ENCODE results near the gene RIT1.

Gene RIT1

DNA sequence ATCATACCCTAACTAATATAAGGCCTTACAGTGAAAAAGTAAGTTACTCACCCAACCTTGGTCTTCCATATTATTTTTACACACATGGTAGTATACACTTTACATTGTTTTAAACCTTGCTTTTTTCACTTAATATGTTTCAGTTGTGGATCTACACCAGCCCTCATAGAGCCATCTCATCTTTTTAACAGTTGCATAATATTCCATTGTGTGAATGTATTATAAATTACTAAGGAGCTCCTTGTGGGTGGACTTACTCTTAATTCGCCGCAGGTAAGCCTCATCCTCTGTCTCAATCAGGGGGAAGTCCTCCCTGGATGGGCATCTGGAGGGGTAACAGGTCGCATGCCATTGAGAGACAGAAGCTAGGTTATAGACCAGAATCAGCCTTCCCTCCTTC lies 43.5 kb upstream of the RIT1 start:
- Histone ChIP-seq H3K4me1 (ENCODE audit: control insufficient read depth, low read length) (peaks cover 9% of the 10 kb centered on the region), H3K9me2 (replicated peaks; ENCODE audit: control insufficient read depth, low read length) (no peaks in the 10 kb centered on the region), H3K27ac (ENCODE audit: low read depth, low read length) (no peak overlapping the region), H3F3A (ENCODE audit: control insufficient read depth, insufficient read depth) (0 out of 2 replicates have a peak, but pooled peaks cover 2% of the 10 kb centered on the region), H3K27me3 (ENCODE audit: control insufficient read depth, low read length) (no peaks in the 10 kb centered on the region), H4K20me1 (ENCODE audit: control insufficient read depth, insufficient read depth, low read depth, low read length) (no peaks in the 10 kb centered on the region), H3K9me3 (ENCODE audit: control insufficient read depth, insufficient read depth, low read length) (no peaks in the 10 kb centered on the region), H3K36me3 (ENCODE audit: control insufficient read depth, low read length) (peaks cover 92% of the 10 kb centered on the region), H3K4me2 (ENCODE audit: low read length) (no peak overlapping the region), H3K79me2 (ENCODE audit: control insufficient read depth, low read length) (0 out of 2 replicates have a peak, but pooled peaks cover 4% of the 10 kb centered on the region), H3K4me3 (ENCODE audit: low read length) (no peak overlapping the region)
- TF ChIP-seq EZH2phosphoT487 (IDR thresholded peaks at IDR 0.05; ENCODE audit: borderline replicate concordance, low read length): no peak
- TF ChIP-seq, protein P1, sequence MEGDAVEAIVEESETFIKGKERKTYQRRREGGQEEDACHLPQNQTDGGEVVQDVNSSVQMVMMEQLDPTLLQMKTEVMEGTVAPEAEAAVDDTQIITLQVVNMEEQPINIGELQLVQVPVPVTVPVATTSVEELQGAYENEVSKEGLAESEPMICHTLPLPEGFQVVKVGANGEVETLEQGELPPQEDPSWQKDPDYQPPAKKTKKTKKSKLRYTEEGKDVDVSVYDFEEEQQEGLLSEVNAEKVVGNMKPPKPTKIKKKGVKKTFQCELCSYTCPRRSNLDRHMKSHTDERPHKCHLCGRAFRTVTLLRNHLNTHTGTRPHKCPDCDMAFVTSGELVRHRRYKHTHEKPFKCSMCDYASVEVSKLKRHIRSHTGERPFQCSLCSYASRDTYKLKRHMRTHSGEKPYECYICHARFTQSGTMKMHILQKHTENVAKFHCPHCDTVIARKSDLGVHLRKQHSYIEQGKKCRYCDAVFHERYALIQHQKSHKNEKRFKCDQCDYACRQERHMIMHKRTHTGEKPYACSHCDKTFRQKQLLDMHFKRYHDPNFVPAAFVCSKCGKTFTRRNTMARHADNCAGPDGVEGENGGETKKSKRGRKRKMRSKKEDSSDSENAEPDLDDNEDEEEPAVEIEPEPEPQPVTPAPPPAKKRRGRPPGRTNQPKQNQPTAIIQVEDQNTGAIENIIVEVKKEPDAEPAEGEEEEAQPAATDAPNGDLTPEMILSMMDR (IDR thresholded peaks at IDR 0.05; ENCODE audit: low read depth, low read length, poor library complexity, severe bottlenecking): no peak

DNA sequence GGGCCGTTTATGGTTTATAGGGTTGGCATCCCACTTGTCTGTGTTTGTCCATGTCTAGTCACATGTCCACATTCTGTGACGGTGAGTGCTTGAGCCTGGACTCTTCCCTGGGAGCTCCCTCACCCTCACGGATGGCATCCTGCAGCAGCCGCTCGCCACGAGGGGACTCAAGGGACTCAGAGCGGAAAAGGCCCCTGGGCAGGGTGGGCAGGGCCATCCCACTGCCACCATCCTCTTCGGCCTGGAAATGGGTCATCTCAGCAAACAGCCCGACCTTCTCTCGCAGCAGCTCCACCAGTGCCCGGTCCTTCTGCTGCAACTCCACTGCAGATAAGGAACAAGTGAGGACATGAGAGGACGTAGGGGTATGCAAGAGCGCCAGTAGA lies 41.3 kb upstream of the RIT1 start:
- H3K4me3 ChIP-seq (ENCODE audit: low read length): no peak overlapping the region
- H3K27me3 ChIP-seq (ENCODE audit: control insufficient read depth, low read length): no peaks in the 10 kb centered on the region
- H3K9me3 ChIP-seq (ENCODE audit: control insufficient read depth, insufficient read depth, low read length): no peaks in the 10 kb centered on the region
- H3K36me3 ChIP-seq (ENCODE audit: control insufficient read depth, low read length): peaks cover 84% of the 10 kb centered on the region
- H3K4me1 ChIP-seq (ENCODE audit: control insufficient read depth, low read length): peaks cover 9% of the 10 kb centered on the region
- no peaks in the 10 kb centered on the region for H3K9me2 ChIP-seq (replicated peaks; ENCODE audit: control insufficient read depth, low read length)
- 0 out of 2 replicates have a peak, but pooled peaks cover under 1% of the 10 kb centered on the region for H3K79me2 ChIP-seq (ENCODE audit: control insufficient read depth, low read length)
- H3K27ac ChIP-seq (ENCODE audit: low read depth, low read length): no peak overlapping the region
- TF ChIP-seq, protein P1 (IDR thresholded peaks at IDR 0.05; ENCODE audit: low read depth, low read length, poor library complexity, severe bottlenecking): no peak
- no peak for TF ChIP-seq EZH2phosphoT487 (IDR thresholded peaks at IDR 0.05; ENCODE audit: borderline replicate concordance, low read length)
- H3F3A ChIP-seq (ENCODE audit: control insufficient read depth, insufficient read depth): no peaks in the 10 kb centered on the region
- H4K20me1 ChIP-seq (ENCODE audit: control insufficient read depth, insufficient read depth, low read depth, low read length): no peaks in the 10 kb centered on the region
- no peak overlapping the region for H3K4me2 ChIP-seq (ENCODE audit: low read length)

DNA sequence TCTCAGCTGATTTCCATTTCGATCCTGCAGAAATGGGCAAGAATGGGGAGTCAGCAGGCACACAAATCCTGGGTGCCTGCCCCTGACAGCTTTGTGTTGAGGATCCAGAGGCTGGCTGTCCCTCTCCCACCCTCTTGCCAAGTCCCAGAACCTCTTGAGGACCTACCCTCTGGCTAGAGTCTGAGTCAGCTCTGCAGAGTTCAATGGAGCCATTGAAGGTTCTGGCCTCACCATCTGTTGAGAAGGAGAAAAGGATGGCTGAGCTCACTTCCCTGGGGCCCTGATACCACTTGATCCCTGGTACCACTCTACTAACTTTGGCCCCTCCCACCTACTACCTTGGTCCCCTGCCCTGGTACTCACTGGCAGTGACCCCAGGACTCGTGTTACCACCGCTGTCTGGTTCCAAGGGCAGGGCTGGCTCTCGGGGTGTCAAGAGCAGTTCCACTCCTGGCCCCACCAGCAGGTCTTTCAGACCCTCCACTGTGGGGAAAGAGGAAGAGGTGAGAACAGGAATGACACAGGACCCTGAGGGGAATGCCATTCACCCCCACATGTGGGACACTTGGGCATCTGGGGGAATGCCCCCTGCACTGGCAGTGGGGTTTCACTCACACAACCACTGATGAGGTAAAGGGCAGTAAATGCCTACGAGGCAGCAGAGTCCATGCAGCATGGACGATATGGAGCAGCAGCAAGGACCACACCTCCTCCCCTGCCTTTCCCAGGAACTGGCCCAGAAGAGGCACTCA lies 40.8 kb upstream of the RIT1 start:
- Histone ChIP-seq H3K27ac (ENCODE audit: low read depth, low read length) (no peak overlapping the region), H3K9me3 (ENCODE audit: control insufficient read depth, insufficient read depth, low read length) (no peaks in the 10 kb centered on the region), H3K9me2 (replicated peaks; ENCODE audit: control insufficient read depth, low read length) (no peaks in the 10 kb centered on the region), H4K20me1 (ENCODE audit: control insufficient read depth, insufficient read depth, low read depth, low read length) (no peaks in the 10 kb centered on the region), H3K4me1 (ENCODE audit: control insufficient read depth, low read length) (peaks cover 14% of the 10 kb centered on the region), H3K36me3 (ENCODE audit: control insufficient read depth, low read length) (peaks cover 84% of the 10 kb centered on the region), H3F3A (ENCODE audit: control insufficient read depth, insufficient read depth) (no peaks in the 10 kb centered on the region), H3K4me2 (ENCODE audit: low read length) (no peak overlapping the region), H3K4me3 (ENCODE audit: low read length) (no peak overlapping the region), H3K79me2 (ENCODE audit: control insufficient read depth, low read length) (no peaks in the 10 kb centered on the region), H3K27me3 (ENCODE audit: control insufficient read depth, low read length) (no peaks in the 10 kb centered on the region)
- TF ChIP-seq, protein P1 (IDR thresholded peaks at IDR 0.05; ENCODE audit: low read depth, low read length, poor library complexity, severe bottlenecking): no peak
- no peak for TF ChIP-seq EZH2phosphoT487 (IDR thresholded peaks at IDR 0.05; ENCODE audit: borderline replicate concordance, low read length)

All from DOHH2 (cell line).